ENCODE results near the gene KCNK6.

The KCNK6 gene

GRCh38 chr19:38371081-38371480 is 51.4 kb downstream of the KCNK6 start:
- no peak for FAIRE-seq
- DNase-seq (ENCODE audit: insufficient read length, low spot score): no peak

GRCh38 chr19:38373907-38374331 is 54.3 kb downstream of the KCNK6 start:
- no peak for TF ChIP-seq CTCF (IDR thresholded peaks at IDR 0.05; ENCODE audit: insufficient read depth, missing control alignments)
- DNase-seq (ENCODE audit: insufficient read length, low spot score): no peak
- FAIRE-seq: no peak

More at GRCh38 chr19:38371081-38371480, 51.4 kb downstream of the KCNK6 start:
- TF ChIP-seq CTCF (IDR thresholded peaks at IDR 0.05; ENCODE audit: insufficient read depth, missing control alignments): no peak

GRCh38 chr19:38374332-38375097 is 54.9 kb downstream of the KCNK6 start, which contains the start of gene PSMD8:
PSMD8 (plus strand) TSS chr19:38374571; CDS start chr19:38374602, 31 bp downstream.
- FAIRE-seq (peak; percentile 84), DNase-seq (ENCODE audit: insufficient read length, low spot score) (peak; percentile 96)
- TF ChIP-seq CTCF (IDR thresholded peaks at IDR 0.05; ENCODE audit: insufficient read depth, missing control alignments): peak; percentile 29

- FAIRE-seq (no peak), DNase-seq (ENCODE audit: insufficient read length, low spot score) (no peak)
- TF ChIP-seq CTCF (IDR thresholded peaks at IDR 0.05; ENCODE audit: insufficient read depth, missing control alignments): no peak
These were observed 55.5 kb downstream of the KCNK6 start for GRCh38 chr19:38375098-38375493.

GRCh38 chr19:38375748-38376147 is 56.1 kb downstream of the KCNK6 start:
- no peak for TF ChIP-seq CTCF (IDR thresholded peaks at IDR 0.05; ENCODE audit: insufficient read depth, missing control alignments)
- FAIRE-seq (no peak), DNase-seq (ENCODE audit: insufficient read length, low spot score) (no peak)

- no peak for FAIRE-seq
- DNase-seq (ENCODE audit: insufficient read length, low spot score): no peak
- no peak for TF ChIP-seq CTCF (IDR thresholded peaks at IDR 0.05; ENCODE audit: insufficient read depth, missing control alignments)
These were observed 56.9 kb downstream of the KCNK6 start for GRCh38 chr19:38376576-38376975.

GRCh38 chr19:38377052-38377451 is 57.4 kb downstream of the KCNK6 start:
- FAIRE-seq: no peak
- DNase-seq (ENCODE audit: insufficient read length, low spot score): no peak
- no peak for TF ChIP-seq CTCF (IDR thresholded peaks at IDR 0.05; ENCODE audit: insufficient read depth, missing control alignments)
